OCI-LY1 (cell line): Measurements from ENCODE around the gene DHDH.
"Not testable (repeated sequence)": the region's sequence is repeated elsewhere in the genome, so short reads cannot be mapped to it uniquely, and the experiment has no call there.

ENCODE experiments used
- H2AFZ ChIP-seq: fragments of 200-600 bp; sonication (generic), shearing (Covaris generic); 2 replicates; pipeline ENCODE4 v1.6.0; 2014; ENCODE audit warnings: antibody characterized with exemption, mild to moderate bottlenecking, low read length
- H3F3A ChIP-seq: fragments of 200-600 bp; sonication (generic), shearing (Covaris generic); 2 replicates; pipeline ENCODE4 v1.6.0; 2014; ENCODE audit warnings: mild to moderate bottlenecking, antibody characterized with exemption, low read length, moderate library complexity; ENCODE audit not compliant: insufficient read depth
- H3K27ac ChIP-seq: fragments of 200-600 bp; sonication (generic); 2 replicates; pipeline ENCODE4 v1.5.1; 2014; ENCODE audit warnings: low read length, mixed run types, mild to moderate bottlenecking, low read depth; ENCODE audit not compliant: poor library complexity, severe bottlenecking
- H3K27me3 ChIP-seq: fragments of 200-600 bp; sonication (generic); 2 replicates; pipeline ENCODE4 v1.6.0; 2014; ENCODE audit warnings: antibody characterized with exemption, mild to moderate bottlenecking, low read length, moderate library complexity; ENCODE audit not compliant: insufficient read depth
- H3K36me3 ChIP-seq: fragments of 200-600 bp; sonication (generic); 2 replicates; pipeline ENCODE4 v1.6.1; 2014; ENCODE audit warnings: mild to moderate bottlenecking, antibody characterized with exemption, low read length, moderate library complexity, mixed read lengths; ENCODE audit not compliant: insufficient read depth
- H3K4me1 ChIP-seq: fragments of 200-600 bp; sonication (generic); 2 replicates; pipeline ENCODE4 v1.5.1; 2014; ENCODE audit warnings: mild to moderate bottlenecking, low read length, moderate library complexity; ENCODE audit not compliant: insufficient read depth, severe bottlenecking
- H3K4me2 ChIP-seq: fragments of 200-600 bp; sonication (generic), shearing (Covaris generic); 2 replicates; pipeline ENCODE4 v1.6.1; 2014; ENCODE audit warnings: low read length
- H3K4me3 ChIP-seq: fragments of 200-600 bp; sonication (generic); 2 replicates; pipeline ENCODE4 v1.5.1; 2014; ENCODE audit warnings: low read length, low read depth, mild to moderate bottlenecking, mixed read lengths; ENCODE audit not compliant: poor library complexity, severe bottlenecking
- H3K79me2 ChIP-seq: fragments of 200-600 bp; shearing (Covaris generic); 2 replicates; pipeline ENCODE4 v1.6.1; 2016; ENCODE audit warnings: mixed run types, low read length, mixed read lengths; ENCODE audit not compliant: insufficient read depth
- H3K9ac ChIP-seq: fragments of 200-600 bp; sonication (generic), shearing (Covaris generic); 2 replicates; pipeline ENCODE4 v1.6.1; 2014; ENCODE audit warnings: mild to moderate bottlenecking, low read length, mixed read lengths
- H3K9me2 ChIP-seq: fragments of 200-600 bp; sonication (generic), shearing (Covaris generic); 2 replicates; pipeline ENCODE4 v1.6.1; 2014; ENCODE audit warnings: low read depth, mild to moderate bottlenecking, low read length, mixed read lengths
- H3K9me3 ChIP-seq: fragments of 200-600 bp; shearing (Covaris generic); 2 replicates; pipeline ENCODE4 v1.6.1; 2014; ENCODE audit warnings: low read length, mixed read lengths
- H4K20me1 ChIP-seq: fragments of 200-600 bp; sonication (generic), shearing (Covaris generic); 2 replicates; pipeline ENCODE4 v1.6.0; 2016; ENCODE audit warnings: mild to moderate bottlenecking, low read length; ENCODE audit not compliant: insufficient read depth
- CTCF ChIP-seq: fragments of 200-600 bp; sonication (generic), shearing (Covaris generic); IDR thresholded peaks from 2 replicates; pipeline ENCODE4 v1.5.1; 2017; ENCODE audit warnings: mild to moderate bottlenecking, antibody characterized with exemption, low read length, moderate library complexity, mixed read lengths
- EZH2 ChIP-seq: fragments of 200-600 bp; sonication (generic), shearing (Covaris generic); IDR thresholded peaks from 2 replicates; pipeline ENCODE4 v1.8.0; 2017; ENCODE audit warnings: borderline replicate concordance, mixed run types, mild to moderate bottlenecking, antibody characterized with exemption, low read length, moderate library complexity, mixed read lengths

Gene DHDH

GRCh38 chr19:48915757-48916156 lies 17.7 kb upstream of the DHDH start:
- H3K36me3 ChIP-seq, result peaks cover 49% of the 10 kb centered on the region
- H3F3A ChIP-seq, result no peaks in the 10 kb centered on the region

GRCh38 chr19:48918071-48918470 lies 15.4 kb upstream of the DHDH start:
- Histone ChIP-seq H3K27me3 (no peaks in the 10 kb centered on the region), H2AFZ (no peak overlapping the region), H3K4me3 (no peak overlapping the region), H3K9me2 (no peaks in the 10 kb centered on the region), H3K9ac (no peak overlapping the region), H3K4me1 (peaks cover 11% of the 10 kb centered on the region), H3K79me2 (no peaks in the 10 kb centered on the region), H3K4me2 (no peak overlapping the region), H4K20me1 (no peaks in the 10 kb centered on the region), H3K9me3 (no peaks in the 10 kb centered on the region), H3K36me3 (peaks cover 33% of the 10 kb centered on the region), H3K27ac (no peak overlapping the region), H3F3A (no peaks in the 10 kb centered on the region)
- TF ChIP-seq EZH2 (no peak), CTCF (no peak)

More at GRCh38 chr19:48915757-48916156, 17.7 kb upstream of the DHDH start:
- Histone ChIP-seq H4K20me1 (no peaks in the 10 kb centered on the region), H3K9me2 (no peaks in the 10 kb centered on the region), H2AFZ (no peak overlapping the region), H3K9ac (no peak overlapping the region), H3K79me2 (no peaks in the 10 kb centered on the region), H3K9me3 (no peaks in the 10 kb centered on the region), H3K4me3 (no peak overlapping the region), H3K27me3 (no peaks in the 10 kb centered on the region), H3K4me2 (no peak overlapping the region), H3K4me1 (peaks cover 11% of the 10 kb centered on the region), H3K27ac (no peak overlapping the region)
- TF ChIP-seq CTCF (no peak), EZH2 (no peak)

- no peak overlapping the region for H3K4me3 ChIP-seq
- H3K9ac ChIP-seq, result no peak overlapping the region
- H3K27ac ChIP-seq, result no peak overlapping the region
- H3K9me2 ChIP-seq, result no peaks in the 10 kb centered on the region
- peaks cover 25% of the 10 kb centered on the region for H3K36me3 ChIP-seq
- no peaks in the 10 kb centered on the region for H3K9me3 ChIP-seq
- H3K27me3 ChIP-seq, result no peaks in the 10 kb centered on the region
- no peak overlapping the region for H3K4me2 ChIP-seq
- no peaks in the 10 kb centered on the region for H3F3A ChIP-seq
- H3K79me2 ChIP-seq, result no peaks in the 10 kb centered on the region
- TF ChIP-seq CTCF, result no peak
- no peak for TF ChIP-seq EZH2
- no peaks in the 10 kb centered on the region for H4K20me1 ChIP-seq
- peaks cover 11% of the 10 kb centered on the region for H3K4me1 ChIP-seq
- no peak overlapping the region for H2AFZ ChIP-seq
Observed at GRCh38 chr19:48918801-48919247, 14.7 kb upstream of the DHDH start.

GRCh38 chr19:48919271-48919670 lies 14.2 kb upstream of the DHDH start:
- not testable (repeated sequence) for H3K27ac ChIP-seq, H3K79me2 ChIP-seq, H3K4me2 ChIP-seq, H3K9me2 ChIP-seq, H3K9ac ChIP-seq, H3K4me3 ChIP-seq, H4K20me1 ChIP-seq, H3K27me3 ChIP-seq, H3F3A ChIP-seq, H2AFZ ChIP-seq, H3K9me3 ChIP-seq
- Histone ChIP-seq H3K36me3 (peaks cover 22% of the 10 kb centered on the region; the same call in 1 of the 2 replicates), H3K4me1 (peaks cover 11% of the 10 kb centered on the region)
